PC-9 (cell line): ENCODE results near the gene FRMD7.

Experiments used
- CTCF ChIP-seq: fragments of 200-600 bp; sonication (generic); conservative IDR thresholded peaks from 2 replicates; pipeline ENCODE4 v1.6.1; 2017; ENCODE audit warnings: mixed run types, antibody characterized with exemption, mild to moderate bottlenecking, moderate library complexity
- EZH2 ChIP-seq: fragments of 200-600 bp; sonication (generic); IDR thresholded peaks from 2 replicates; pipeline ENCODE4 v1.8.0; 2017; ENCODE audit warnings: antibody characterized with exemption, low read depth

GRCh38 chrX:132118358-132118757 is 9.5 kb downstream of the FRMD7 start:
- TF ChIP-seq CTCF: no peak
- TF ChIP-seq EZH2: no peak
